Kidney tubule cell (primary cell): Measurements from ENCODE around the gene OR7A10.
A peak's percentile ranks its signal among the peaks of the same experiment; 100 is the strongest.

ENCODE experiments used
- DNase-seq: peaks from one replicate; pipeline ENCODE4 v3.0.0-alpha.2; 2018; ENCODE audit warnings: low spot score

The OR7A10 gene

GRCh38 chr19:14848822-14849221 is at the start of gene OR7A10:
Gene OR7A10, minus strand, starts transcription at chr19:14848922. Its CDS starts 7,045 bp downstream, at chr19:14841877.
- no peak for DNase-seq

GRCh38 chr19:14890643-14891379 is 42.1 kb upstream of the OR7A10 start:
- no peak for DNase-seq

- no peak for DNase-seq
These were observed 41.4 kb upstream of the OR7A10 start for GRCh38 chr19:14889994-14890642.

GRCh38 chr19:14886032-14886431 is 37.3 kb upstream of the OR7A10 start, which contains the start of gene OR7A17:
Gene OR7A17, minus strand, starts transcription at chr19:14886132. Its CDS starts 4,777 bp downstream, at chr19:14881355.
- no peak for DNase-seq

GRCh38 chr19:14871619-14872230 is 23.0 kb upstream of the OR7A10 start:
- DNase-seq = peak; percentile 13

- no peak for DNase-seq
These were observed 19.8 kb upstream of the OR7A10 start for GRCh38 chr19:14868497-14868896.

GRCh38 chr19:14843578-14843977 is 5.1 kb downstream of the OR7A10 start:
- no peak for DNase-seq

- no peak for DNase-seq
These were observed 5.6 kb downstream of the OR7A10 start for GRCh38 chr19:14843169-14843568.

- no peak for DNase-seq
These were observed 8.5 kb downstream of the OR7A10 start for GRCh38 chr19:14840206-14840605.

- no peak for DNase-seq
These were observed 11.3 kb downstream of the OR7A10 start for GRCh38 chr19:14837391-14837790.

GRCh38 chr19:14835011-14835410 is 13.7 kb downstream of the OR7A10 start, which contains the start of the genes OR7A5 and OR7C1:
Gene OR7A5, minus strand, starts transcription at chr19:14835185. Its CDS starts 6,944 bp downstream, at chr19:14828241.
Gene OR7C1, minus strand, starts transcription at chr19:14835185. Its CDS starts 35,049 bp downstream, at chr19:14800136.
- DNase-seq = peak; percentile 51

GRCh38 chr19:14830702-14831101 is 18.0 kb downstream of the OR7A10 start:
- DNase-seq = peak; percentile 60

GRCh38 chr19:14826006-14826405 is 22.7 kb downstream of the OR7A10 start:
- DNase-seq = peak; percentile 54

GRCh38 chr19:14821937-14822336 is 26.8 kb downstream of the OR7A10 start:
- no peak for DNase-seq

- no peak for DNase-seq
These were observed 30.1 kb downstream of the OR7A10 start for GRCh38 chr19:14818588-14818987.

- no peak for DNase-seq
These were observed 31.7 kb downstream of the OR7A10 start for GRCh38 chr19:14817052-14817451.

GRCh38 chr19:14814982-14815652 is 33.6 kb downstream of the OR7A10 start:
- no peak for DNase-seq

- DNase-seq = no peak
These were observed 39.3 kb downstream of the OR7A10 start for GRCh38 chr19:14809272-14810057.

GRCh38 chr19:14804765-14805164 is 44.0 kb downstream of the OR7A10 start:
- DNase-seq = no peak

- DNase-seq = no peak
These were observed 50.0 kb downstream of the OR7A10 start for GRCh38 chr19:14798760-14799159.

GRCh38 chr19:14796021-14796420 is 52.7 kb downstream of the OR7A10 start:
- no peak for DNase-seq
